Measurements from ENCODE around the gene CCDC50.

GRCh38 chr3:191388823-191389222 is 59.6 kb downstream of the CCDC50 start:
- TF ChIP-seq CTCF (IDR thresholded peaks at IDR 0.05) (no peak), POLR2A (IDR thresholded peaks at IDR 0.05) (no peak)

All from lower leg skin (tissue), 3 donors.